ENCODE results near the gene SCAF8. TPM values are rescaled to one million over a fixed set of nuclear protein-coding genes. Genes with fewer than 3 reads are reported as not detected.

Gene SCAF8
- total and polyA plus RNA-seq, 2 of the 8 experiments (the other 6 are each of a cell fraction or from before 2014, with no cell fraction given) = 20.3 to 46.3 TPM

GRCh38 chr6:154765273-154765672 lies 32.1 kb downstream of the SCAF8 start (continued):
- TF ChIP-seq CTCF (IDR thresholded peaks at IDR 0.05; ENCODE audit: control extremely low read depth in 1 of 3, insufficient read depth in 1 of 3, low read depth in 1 of 3, low read length in 3 of 3) (no peak), PHF8 (conservative IDR thresholded peaks at IDR 0.05; ENCODE audit: low read depth, low read length) (no peak)
